Measurements from ENCODE around the gene RNFT2.
"Not testable (repeated sequence)": the region's sequence is repeated elsewhere in the genome, so short reads cannot be mapped to it uniquely, and the experiment has no call there.

The RNFT2 gene

DNA sequence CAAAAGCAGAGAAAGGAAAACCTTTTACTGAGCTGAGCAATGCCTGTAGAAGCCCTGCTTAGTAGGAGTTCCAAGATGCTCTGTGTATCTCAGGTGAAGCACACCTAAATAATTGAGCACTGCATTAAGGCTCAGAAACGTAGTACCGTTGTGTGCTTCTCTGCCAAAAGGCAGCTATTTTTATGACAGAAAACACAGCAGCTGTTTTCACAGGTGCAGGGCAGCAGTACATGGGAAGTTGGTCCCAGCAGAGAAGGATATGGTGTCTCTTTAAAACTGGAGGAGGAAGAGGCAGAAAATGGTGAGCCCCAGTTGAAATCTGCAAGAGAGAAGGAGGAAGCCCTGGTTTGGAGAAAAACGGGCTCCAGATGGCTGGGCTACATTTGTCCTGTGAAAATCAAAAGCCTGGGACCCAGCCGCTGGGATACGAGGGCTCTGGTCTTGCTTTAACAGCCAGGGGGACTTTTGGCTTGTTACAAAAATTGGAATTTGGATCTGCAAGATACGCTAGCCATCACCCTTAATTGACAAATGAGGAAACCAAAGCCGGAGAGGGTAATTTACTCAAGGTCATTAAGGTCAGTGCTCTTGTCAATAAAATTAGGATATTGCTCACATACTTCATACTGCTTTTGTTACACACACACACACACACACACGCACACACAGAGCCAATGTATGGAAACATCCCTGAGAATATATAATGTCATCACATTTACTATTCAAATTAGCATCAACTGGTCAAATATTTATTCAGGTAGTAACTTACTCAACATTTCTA lies 27.6 kb upstream of the RNFT2 start:
- no peak for DNase-seq

DNA sequence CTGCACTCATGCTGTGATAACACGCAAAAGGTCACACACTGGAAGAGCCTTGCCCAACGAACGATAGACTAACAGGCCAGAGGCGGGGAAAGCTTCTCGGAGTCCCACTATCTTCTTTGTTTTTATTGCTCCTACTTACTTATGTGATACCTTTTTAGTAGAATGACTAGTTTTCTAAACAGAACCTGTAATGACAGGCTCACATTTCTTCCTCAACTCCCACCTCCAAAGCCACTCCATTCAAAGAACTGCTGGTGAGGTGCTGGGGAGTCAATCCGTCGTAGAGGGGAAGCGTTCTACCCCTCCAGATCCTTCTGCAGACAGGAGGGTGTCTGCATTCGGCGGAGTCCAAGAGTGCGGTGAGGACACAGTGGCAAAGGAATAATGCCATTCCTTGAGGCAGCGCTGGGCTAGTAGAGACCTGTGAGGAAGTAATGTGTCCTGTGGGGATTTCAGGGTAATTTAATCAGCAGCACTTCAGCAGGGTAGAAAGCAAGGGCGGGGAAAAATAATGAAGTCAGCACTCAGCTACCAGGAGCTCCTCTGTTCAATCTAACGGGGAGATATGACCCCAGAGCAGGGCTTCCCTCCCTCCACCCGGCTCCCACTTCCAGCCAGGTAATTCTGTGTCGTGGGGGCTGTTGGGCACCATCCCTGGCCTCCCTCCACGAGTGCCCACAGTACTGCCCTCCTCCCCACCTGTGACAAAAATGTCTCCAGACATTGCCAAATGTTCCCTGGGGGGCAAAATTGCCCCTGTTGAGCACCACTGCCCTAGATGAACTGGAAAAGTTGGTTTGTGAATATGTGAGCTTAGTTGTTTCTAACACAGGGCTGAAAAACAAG lies 25.4 kb upstream of the RNFT2 start:
- DNase-seq: no peak

DNA sequence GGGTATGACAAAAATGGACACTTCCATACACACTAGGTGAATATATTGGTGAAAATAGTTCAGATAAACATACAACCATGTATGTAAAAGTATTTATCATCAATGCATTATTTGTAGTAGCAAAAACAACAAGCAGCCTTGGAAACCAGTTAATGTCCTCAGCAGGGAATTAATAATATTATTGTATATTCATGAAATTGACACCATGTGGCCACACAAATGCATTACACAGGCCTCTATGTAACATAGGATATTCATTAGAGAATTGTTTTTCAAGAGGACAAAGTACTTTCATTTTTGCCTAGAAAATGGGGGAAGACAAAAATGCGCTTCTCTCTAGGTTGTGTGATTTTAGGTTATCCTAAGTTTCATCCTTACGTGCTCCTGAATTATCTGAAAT lies 24.6 kb upstream of the RNFT2 start:
- DNase-seq: no peak

DNA sequence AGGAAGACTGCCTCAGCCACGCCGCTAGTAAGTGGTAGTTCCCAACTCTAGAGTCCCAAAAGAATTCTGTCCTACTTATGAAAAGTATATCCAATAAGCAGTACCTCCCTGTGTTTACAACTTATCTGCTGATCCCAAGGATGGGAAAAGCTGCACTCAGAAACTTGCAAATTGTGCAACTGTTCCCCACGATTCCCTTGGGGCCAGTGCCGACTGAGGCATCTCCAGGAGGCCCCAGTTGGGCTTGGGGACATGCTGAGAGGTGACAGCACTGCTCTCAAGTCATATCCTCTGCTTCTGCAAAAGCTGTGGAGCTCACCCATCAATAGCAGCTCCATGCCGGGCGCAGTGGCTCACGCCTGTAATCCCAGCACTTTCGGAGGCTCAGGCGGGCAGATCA lies 23.9 kb upstream of the RNFT2 start:
- no peak for DNase-seq

DNA sequence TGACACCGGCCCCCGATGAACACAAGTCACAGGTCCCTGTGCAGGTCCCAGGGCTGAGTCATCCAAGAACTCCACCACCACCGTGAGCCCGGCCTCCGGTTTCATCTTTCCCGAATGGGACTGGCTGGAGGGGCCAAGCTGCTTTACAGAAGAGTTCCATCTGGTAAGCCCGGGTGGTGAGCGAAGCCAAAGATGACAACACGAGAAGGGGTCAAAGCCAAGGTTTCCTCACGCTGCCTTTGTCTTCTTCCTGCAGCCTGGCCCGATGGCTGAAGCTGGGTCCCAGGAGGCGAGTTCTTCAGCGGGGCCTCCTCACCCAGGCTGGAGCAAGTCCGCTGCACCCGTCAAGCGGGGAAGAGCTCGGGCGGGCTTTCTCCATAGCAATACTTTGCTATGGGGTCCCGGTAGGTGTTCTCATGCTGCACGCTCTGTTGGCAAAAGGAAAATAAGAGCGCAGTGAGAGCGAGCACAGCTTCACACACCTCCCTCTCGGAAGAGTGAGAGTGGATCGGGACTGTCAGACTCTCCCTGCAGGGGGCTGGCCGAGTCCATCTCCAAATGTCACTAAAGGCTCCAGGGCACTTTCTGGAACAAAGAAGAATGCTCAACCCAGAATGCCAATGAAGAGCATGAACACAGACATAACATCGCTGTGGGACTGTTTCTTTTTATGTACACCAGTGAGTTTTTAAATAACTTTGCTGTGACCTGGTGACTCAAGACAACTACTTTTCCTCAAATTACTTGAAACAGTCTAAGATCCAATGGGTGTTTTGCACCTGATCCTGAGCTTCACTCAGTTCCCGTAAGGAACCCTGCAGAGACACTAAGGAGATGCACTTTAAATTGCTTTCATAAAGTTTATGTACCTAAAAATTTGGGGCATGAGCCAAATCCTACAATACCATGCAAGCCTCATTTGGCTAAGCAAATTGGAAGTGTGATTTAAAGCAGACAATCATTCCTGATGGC lies 20.4 kb upstream of the RNFT2 start:
- DNase-seq: no peak

DNA sequence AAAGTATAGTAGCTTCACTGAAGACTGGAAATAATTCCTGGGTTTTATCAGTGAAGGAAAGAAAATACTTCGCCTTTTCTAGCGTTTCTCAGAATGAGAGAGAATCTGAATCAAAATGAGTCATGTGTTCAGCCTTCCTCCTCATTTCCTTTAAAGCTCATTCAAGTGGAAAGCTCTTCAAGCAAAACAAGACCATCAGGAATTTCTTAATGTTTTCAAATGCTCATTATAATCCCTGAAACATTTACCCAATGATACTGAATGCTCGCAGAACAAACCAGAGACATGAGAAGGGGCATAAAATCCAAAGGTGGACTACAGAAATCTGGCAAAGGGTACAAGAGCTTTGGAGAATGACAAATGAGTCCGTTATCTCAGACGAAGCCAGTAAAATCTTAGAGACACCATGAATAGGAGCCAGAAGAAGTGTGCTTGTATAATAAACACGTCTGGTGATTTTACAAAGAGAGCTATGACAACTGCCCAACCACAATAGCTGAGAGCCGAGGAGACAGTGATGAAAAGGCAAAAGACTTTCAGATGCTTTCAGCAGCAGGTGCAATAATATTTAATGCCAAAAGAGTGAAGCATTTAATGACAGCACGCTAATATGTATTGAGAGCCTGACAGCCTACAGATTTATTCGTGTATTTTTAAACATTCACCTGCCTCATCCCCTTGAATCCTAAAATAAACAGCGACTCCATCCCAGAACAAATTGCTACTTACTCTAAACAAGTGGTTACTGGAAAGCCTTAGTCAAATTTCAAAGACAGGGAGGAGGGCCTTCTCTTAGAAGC lies 19.3 kb upstream of the RNFT2 start:
- DNase-seq: no peak

DNA sequence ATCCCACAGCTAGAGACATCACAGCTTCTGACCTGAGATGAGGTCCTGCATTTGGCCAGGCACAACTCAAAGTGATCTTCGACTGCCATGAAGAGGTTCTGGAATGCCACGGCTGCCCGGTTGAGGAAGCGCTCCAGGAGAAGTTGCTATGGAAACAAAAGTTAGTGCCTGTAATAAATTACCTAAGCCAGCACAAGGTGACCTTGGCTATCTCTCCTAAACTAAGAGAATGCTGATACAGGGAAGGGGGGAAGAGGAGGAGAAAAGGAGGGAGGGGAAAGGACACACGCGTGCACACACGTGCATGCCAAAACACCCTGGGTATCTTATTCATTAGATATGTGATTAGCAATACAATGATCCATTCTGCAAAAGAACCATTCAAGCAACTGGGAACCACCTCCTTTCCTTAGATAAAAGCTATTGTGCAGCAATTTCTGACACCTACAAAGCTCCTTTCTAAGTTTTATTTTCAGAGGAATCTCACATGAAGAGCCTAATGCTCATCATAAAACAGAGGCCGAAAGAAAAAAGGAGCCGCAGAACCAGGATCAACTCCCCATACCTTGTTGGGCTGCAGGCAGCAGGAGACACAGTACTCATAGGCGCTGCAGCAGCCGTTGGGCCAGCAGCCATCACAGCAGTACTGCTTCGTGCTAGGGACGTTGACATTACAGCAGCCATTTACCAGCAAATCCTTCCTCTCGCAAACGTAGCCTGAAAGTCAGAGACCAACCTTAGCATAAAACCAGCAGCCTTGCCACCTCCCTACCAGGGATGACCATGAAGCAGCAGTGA lies 18.2 kb upstream of the RNFT2 start:
- no peak for DNase-seq

DNA sequence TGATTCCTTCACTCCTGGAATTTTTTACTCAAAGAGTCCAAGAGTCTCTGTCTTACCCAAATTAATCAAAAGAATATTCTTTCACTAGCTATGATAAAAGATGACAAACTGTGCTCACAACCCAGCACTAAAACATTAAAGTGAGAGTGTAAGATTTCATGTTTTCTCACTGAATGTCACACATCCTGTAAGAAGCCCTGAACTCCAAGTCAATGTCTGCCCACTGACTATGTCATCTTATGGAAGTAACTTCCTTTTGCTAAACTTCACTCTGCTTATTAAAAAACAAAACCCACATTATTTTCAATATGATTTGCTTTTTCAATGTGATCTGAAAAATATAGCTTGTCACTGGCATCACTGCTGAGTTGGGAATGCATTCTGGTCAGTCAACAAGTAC lies 15.9 kb upstream of the RNFT2 start:
- no peak for DNase-seq

DNA sequence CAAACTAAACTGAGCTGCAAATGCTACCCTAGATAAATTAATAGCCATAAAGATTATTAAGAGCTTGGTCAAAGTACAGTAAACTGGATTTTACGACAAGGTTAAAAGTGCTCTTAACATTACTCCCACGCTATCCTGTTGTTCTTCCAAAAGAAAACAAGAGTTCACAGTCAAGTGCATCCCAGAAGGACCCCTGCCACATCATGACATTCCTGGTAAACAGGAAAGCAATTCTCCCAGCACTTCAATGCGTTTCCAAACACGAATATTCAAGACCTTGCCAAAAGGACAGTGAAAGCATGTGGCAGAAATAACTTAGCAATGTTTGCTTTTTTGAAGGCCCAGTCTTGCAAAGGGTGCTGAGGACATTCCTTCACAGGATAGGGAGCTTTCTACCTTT lies 11.4 kb upstream of the RNFT2 start:
- DNase-seq: no peak

DNA sequence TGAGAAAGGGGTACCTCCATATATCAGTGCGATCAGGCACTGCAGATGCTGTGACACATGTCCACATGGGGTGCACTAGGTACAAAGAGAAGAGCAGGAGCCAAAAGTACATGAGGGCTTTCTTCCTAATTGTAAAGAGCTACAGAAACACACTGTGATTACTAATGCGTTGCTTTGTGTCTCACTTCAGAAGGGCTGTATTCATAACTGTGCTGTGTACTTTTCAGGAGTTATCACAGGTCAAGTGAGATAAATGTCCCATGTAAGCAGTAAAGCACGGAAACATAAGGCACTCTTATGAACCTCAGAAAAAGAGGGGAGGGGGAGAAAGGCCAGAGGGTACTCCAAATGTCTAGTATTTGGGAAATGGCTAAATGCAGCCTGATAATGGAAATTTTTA lies 10.9 kb upstream of the RNFT2 start:
- no peak for DNase-seq

DNA sequence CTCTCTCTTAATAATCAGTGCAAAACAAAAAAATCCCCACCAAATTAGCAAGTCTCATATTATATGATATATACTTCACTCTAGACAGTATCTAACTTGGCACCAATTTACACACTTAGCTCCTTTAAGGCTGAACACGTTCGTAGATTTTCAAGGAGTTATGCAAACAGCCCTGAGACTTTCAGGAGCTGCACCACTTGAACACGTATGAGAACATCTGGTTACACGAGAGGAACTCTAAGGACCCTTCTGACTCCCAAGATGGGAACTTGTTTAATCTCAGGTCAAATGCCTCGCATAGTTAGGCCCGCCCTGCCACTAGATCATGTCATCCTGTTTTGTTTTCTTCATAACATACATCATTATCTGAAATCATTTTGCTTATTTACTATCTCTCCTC lies 10.2 kb upstream of the RNFT2 start:
- no peak for DNase-seq

DNA sequence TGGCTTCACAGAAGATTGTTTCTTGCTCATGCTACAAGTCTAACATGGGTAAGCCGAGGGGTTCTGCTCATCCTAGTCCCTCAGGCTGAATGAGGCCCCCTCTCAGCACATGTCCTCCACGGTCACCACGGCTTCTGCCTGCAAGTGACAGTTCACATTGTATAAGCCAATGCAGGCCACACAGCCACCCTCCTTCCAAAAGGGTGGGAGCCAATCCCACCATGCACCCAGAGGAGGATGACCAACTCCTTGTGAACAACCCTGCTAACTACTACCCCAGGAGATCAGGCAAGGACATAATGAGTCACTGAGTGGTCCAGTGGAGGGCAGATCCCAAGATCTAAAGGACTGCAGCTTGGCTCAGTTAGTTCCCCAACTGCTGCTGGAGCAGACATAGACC lies 6.3 kb upstream of the RNFT2 start:
- DNase-seq: no peak

DNA sequence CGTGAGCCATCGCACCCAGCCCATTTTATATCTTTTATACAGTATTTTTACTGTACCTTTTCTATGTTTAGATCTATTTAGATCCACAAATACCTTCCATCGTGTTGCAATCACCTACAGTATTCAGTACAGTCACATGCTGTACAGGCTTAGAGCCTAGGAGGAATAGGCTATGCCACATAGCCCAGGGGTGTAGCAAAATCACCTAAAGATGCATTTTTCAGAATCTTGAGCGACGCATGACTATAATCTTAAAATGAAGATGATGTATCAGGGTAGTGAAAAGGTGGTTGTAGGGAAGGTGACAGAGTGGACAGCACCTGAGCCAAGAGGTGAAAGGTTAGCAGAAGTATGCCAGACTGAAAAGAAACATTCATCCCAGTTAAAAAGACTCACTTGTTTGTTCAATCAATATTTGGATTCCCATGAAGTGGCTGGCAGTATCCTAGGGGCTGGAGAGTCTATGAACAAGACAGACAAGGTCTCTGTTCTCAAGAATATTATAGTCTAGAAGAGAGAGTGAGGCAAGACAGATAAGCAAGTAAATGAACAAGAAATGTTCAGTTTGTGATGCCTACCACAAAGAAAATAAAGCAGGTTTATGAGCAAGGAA lies 3.9 kb upstream of the RNFT2 start:
- DNase-seq: no peak

DNA sequence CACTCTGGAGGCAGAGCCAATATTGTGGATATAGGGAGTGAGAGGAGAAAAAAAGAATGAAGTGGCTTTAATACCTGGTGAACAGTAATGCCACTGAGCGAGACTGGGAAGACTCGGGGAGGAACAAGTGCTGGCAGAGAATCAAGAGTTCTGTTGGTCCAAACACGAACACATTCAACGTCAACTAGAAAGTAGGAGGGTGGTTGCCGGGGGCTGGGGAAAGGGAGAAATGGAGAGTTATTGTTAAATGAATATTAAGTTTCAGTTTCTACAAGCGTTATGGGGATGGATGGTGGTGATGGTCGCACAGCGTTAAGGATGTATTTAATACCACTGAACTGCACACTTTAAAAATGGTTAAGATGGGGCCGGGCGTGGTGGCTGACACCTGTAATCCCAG lies 3.0 kb upstream of the RNFT2 start:
- DNase-seq: no peak

DNA sequence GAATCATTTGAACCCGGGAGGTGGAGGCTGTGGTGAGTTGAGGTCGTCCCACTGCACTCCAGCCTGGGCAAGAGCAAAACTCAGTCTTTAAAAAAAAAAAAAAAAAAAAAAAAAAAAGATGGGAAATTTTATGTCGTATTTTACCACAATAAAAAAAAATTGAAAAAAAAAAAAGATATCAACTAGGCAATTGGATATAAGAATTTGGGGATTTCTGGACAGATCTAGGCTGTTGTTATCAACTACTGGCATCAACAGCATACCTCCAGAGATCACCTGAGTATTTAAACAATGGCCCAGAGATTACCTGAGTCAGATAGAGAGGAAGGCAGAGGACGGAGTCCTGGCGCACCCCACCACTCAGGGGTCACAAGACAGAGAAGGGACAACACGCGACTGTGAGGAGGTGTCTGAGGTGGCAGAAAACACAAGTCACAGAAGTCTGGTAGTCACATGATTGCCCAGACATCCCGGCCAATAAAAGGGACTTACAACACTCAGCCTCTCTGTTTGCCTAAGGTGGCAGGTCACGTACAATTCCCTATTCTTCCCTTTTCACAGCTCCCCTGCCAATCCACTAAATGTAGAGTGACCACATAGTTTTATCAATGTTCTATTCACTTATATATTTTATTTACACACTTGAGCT lies 2.0 kb upstream of the RNFT2 start:
- DNase-seq: no peak

DNA sequence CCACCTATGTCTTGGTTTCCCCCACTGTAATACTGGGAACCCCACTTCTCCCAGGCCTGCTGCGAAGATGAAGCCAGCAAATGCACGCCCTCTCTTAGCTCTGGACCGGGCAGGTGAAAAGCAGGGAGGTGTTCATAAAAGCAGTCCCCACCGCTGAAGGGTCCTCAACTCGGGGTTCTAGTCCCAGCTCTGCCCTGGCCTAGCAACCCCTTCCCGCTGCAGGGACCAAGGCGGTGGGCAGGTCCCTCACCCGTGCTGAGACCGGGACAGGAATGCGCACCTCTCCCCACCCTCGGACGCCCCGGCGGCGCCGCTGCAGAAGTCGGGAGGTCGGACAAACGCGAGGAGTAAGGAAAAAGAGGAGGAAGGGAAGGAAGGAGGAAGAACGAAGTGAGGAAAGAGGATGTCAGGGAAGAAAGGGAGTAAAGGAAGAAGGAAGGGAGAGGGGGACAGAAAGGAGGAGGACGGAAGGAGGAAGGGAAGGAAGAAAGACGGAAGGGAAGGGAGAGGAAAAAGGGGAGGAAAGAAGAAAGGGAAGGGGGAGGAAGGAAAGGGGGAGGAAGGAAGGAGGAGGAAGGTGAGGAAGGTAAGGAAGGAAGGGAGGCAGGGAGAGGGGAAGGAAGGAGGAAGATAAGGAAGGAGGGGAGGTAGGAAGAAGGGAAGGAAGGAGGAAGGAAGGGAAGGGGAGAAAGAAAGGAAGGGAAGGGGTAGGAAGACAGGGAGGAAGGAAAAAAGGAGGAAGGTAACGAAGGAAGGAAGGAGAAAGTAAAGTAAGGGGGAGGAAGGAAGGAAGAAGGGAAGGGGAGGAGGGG lies 947 bp upstream of the RNFT2 start:
- DNase-seq: no peak

DNA sequence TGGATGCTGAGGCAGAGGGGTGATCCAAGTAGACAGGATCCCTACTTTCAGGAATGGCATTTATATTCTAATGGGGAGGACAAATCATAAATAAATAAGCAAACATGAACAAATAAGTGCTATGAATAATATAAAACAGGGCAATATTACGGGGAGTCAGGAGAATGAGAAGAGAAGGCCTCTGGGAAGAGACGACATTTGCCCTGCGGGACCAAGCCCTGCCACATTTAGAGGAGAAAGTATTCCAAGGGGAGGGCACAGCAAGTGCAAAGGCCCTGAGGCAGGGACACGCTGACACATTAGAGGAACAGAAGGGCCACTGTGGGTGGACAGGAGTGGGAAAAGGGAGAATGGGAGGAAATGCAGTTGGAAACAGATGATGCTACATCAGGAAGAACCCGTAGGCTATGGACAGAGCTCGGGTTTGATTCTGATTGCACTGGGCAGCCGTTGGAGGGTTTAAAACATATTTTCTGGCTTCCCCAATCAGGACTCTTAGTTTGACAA lies 1.3 kb downstream of the RNFT2 start:
- DNase-seq: no peak

DNA sequence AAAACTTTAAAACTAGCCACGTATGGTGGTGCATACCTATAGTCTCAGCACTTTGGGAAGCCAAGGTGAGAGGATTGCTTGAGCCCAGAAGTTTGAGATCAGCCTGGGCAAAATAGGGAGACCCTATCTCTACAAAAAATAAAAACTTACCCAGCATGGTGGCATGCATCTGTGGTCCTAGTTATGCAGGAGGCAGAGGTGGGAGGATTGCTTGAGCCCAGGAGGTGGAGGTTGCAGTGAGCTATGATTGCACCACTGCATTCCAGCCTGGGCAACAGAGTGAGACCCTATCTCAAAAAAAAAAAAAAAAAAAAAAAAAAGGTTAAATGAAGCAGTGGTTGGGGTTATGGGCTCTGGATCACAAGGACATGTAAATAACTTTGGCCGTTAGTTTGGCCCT lies 4.7 kb downstream of the RNFT2 start:
- not testable (repeated sequence) for DNase-seq

DNA sequence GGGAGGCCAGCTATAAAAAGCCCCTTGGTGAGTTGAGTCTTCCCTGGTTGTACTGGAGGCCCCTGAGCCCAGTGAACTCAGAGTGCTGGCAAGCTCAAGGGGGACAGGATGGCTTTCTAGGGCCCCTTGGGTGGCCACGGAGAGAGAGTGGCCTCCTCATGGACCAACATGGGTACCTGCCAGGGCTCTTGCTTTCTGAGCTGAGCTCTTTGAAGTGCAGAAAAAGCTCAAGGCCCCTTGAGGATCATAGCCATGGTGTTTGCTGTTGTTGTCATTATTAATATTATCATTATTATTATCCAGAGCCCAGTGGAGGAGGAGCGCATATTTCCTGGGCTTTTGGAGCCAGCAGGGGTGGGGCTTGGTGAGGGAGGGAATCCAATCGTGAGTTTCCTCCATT lies 6.7 kb downstream of the RNFT2 start:
- DNase-seq: no peak
